BE2C (cell line): ENCODE results near the gene RUFY4.

Experiments
- DNase-seq: peaks from one replicate; pipeline ENCODE4 v3.0.0-alpha.2; 2020
- H3K27me3 ChIP-seq: fragments of 250-450 bp; sonication (Bioruptor Pico); 2 replicates; pipeline ENCODE4 v1.5.1; 2020; ENCODE audit warnings: mild to moderate bottlenecking
- H3K36me3 ChIP-seq: fragments of 250-450 bp; sonication (Bioruptor Pico); 2 replicates; pipeline ENCODE4 v1.5.1; 2020; ENCODE audit warnings: mild to moderate bottlenecking
- H3K4me1 ChIP-seq: fragments of 250-450 bp; sonication (Bioruptor Pico); 2 replicates; pipeline ENCODE4 v1.5.1; 2020
- H3K4me3 ChIP-seq: 2 replicates; pipeline ENCODE4 v1.5.1; 2011; ENCODE audit warnings: low read depth, low read length
- H3K9me3 ChIP-seq: fragments of 250-450 bp; sonication (Bioruptor Pico); 2 replicates; pipeline ENCODE4 v1.5.1; 2020
- TF ChIP-seq, protein P1 (sequence below): IDR thresholded peaks from 2 replicates; pipeline ENCODE4 v1.5.1; 2012; ENCODE audit warnings: mild to moderate bottlenecking, low read depth, low read length

RUFY4 gene

DNA sequence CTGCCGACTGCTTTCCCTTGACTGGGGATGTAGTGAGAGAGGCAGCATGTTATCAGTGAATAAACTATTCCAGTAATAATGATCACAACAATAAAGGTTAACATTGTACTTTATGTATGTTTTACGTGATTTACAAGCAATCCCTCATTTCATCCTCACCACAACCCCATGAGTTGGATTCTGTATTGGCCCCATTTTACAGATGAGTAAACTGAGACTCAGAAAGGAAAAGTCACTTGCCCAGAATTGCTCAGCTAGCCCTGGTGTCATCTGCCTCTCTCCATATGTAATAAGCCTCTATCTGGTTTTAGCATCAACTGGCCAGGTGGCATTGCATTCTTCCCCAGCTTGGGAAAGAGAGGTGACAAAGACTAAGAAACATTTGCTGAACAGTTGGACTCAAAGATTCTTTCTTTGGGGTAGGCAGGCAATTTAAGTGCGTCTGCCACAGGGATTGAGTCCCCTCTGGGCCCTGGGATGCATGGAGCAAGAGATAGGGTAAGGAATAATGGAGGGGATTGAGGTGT is 58.9 kb downstream of the RUFY4 start:
- Histone ChIP-seq H3K4me1 (no peaks in the 10 kb centered on the region), H3K9me3 (no peaks in the 10 kb centered on the region), H3K4me3 (no peak overlapping the region), H3K36me3 (no peaks in the 10 kb centered on the region), H3K27me3 (peaks cover 7% of the 10 kb centered on the region)
- TF ChIP-seq, protein P1, sequence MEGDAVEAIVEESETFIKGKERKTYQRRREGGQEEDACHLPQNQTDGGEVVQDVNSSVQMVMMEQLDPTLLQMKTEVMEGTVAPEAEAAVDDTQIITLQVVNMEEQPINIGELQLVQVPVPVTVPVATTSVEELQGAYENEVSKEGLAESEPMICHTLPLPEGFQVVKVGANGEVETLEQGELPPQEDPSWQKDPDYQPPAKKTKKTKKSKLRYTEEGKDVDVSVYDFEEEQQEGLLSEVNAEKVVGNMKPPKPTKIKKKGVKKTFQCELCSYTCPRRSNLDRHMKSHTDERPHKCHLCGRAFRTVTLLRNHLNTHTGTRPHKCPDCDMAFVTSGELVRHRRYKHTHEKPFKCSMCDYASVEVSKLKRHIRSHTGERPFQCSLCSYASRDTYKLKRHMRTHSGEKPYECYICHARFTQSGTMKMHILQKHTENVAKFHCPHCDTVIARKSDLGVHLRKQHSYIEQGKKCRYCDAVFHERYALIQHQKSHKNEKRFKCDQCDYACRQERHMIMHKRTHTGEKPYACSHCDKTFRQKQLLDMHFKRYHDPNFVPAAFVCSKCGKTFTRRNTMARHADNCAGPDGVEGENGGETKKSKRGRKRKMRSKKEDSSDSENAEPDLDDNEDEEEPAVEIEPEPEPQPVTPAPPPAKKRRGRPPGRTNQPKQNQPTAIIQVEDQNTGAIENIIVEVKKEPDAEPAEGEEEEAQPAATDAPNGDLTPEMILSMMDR, result no peak
- DNase-seq, result no peak

DNA sequence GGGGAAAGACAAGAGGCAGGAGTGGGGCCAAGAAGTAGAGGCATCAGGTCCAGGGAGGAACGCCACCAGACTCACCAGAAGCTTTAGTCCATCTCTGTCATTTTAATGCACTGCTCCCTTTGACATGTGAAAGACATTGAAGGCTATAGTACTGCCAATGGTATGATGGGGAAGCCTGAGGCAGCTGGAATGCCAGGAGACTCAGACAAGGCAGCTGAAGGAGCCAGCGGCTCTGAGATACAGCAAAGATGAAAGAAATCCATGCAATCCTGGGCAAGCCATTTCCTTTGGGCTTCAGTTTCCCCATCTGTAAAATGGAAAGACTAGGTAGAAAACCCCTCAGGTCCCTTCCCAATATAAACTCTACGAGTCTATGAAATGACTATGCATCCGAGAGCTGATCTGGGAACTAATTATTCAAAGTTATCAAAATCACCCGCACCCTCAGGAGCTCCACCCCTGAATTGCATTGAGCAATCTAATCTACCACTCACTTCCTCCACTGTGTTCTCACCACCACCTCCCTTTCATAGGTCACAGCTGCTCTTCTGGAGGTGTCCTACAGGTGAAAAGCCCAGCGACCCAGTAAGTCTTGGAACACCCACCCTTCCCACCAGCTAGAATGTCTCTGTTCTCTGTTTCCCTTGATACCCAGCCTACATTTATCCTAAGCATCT is 59.9 kb downstream of the RUFY4 start:
- Histone ChIP-seq H3K27me3 (peaks cover 12% of the 10 kb centered on the region), H3K4me3 (no peak overlapping the region), H3K36me3 (no peaks in the 10 kb centered on the region), H3K4me1 (no peaks in the 10 kb centered on the region), H3K9me3 (no peaks in the 10 kb centered on the region)
- DNase-seq, result no peak
- TF ChIP-seq, protein P1, result no peak

DNA sequence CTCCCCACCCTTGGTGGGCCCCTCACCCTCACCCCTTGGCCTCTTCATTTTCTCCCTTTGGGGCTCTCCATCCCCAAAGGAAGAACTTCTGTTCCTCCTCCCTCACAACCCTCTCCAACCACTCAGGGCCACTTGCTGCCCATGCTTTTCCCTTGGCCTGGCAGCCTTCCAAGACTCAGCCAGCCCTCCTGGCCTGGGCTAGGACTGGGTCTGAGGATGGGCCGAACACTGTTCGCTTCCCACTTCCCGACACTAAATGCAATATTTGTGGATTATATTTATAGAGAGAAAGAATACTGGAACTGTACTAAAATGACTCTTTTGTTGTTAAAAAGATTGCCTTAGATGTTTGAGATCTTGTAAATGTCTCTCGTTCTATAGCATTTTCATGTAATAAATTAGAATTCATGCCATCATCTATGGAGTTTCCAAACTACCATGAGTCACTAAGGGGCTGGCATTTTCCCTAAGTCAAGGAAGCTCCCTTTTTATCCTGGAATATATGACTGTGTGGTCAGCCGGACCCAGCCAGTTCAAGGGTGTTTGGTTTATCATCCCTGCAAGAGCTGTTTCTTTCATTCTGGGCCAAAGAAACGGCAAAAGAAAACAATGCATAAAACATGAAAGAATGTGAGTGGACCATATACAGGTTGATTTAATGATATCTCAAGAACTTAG is 60.5 kb downstream of the RUFY4 start:
- Histone ChIP-seq H3K36me3 (no peaks in the 10 kb centered on the region), H3K4me1 (no peaks in the 10 kb centered on the region), H3K4me3 (no peak overlapping the region), H3K27me3 (peaks cover 12% of the 10 kb centered on the region), H3K9me3 (no peaks in the 10 kb centered on the region)
- peak; percentile 22 for DNase-seq
- TF ChIP-seq, protein P1, result no peak

DNA sequence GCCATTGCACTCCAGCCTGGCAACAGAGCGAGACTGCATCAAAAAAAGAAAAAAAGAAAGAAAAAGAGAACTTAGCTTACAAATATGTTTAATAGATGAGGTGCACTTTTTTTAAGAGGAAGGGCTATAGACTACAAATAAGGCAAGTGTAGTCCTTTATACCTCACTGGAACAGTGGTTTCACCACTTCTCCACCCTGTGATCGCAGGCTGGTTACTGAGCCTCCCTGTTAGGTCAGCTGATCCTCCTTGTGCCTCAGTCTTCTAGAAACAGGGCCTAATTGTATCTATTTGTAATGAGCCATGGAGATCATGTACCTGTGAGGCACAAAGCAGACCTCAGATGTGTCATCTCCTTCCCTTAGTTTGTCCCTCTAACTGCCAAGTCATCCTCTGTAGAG is 61.3 kb downstream of the RUFY4 start:
- Histone ChIP-seq H3K4me3 (no peak overlapping the region), H3K36me3 (no peaks in the 10 kb centered on the region), H3K4me1 (no peaks in the 10 kb centered on the region), H3K9me3 (no peaks in the 10 kb centered on the region), H3K27me3 (peaks cover 12% of the 10 kb centered on the region)
- no peak for DNase-seq
- TF ChIP-seq, protein P1, result no peak

DNA sequence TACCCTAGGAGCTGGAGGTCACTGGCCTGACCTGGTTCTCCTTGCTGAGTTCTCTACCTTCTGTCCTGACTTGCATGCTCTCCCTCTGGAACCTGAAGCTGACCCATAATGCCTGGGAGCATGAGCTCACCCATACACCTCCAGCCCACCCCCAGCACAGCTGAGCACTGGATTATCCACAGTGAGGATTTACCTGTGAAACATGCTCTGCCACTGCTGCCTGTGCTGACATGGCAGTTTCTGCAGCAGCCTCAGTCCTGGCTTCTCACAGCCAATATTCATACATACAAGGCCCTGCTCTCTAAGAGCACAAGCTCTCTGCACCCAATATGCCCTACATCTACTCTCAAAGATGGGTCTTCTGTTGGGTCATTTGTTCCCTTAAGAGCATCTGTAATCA is 61.8 kb downstream of the RUFY4 start:
- peaks cover 12% of the 10 kb centered on the region for H3K27me3 ChIP-seq
- H3K4me1 ChIP-seq, result no peaks in the 10 kb centered on the region
- H3K4me3 ChIP-seq, result no peak overlapping the region
- no peak for DNase-seq
- no peaks in the 10 kb centered on the region for H3K36me3 ChIP-seq
- no peaks in the 10 kb centered on the region for H3K9me3 ChIP-seq
- TF ChIP-seq, protein P1, result no peak

DNA sequence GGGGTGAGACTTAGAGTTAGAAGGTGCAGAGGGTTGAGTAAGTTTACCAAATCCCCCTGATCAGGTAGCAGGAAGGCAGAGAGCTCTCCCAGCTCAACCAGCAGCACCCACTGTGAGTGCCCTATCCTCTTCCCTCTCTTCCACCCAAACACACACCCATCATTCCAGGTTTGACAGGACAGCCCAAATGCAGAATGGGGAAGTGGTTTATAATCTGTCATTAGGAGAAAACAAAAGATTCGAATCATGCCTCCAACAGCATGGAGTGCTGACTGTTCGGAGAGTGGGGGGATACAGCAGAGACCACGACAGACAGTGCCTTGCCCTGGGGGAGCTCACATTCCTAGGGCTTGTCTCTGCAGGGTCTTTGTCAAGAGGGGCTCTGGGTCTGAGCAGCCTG is 68.5 kb downstream of the RUFY4 start:
- H3K36me3 ChIP-seq, result no peaks in the 10 kb centered on the region
- H3K4me3 ChIP-seq, result no peak overlapping the region
- H3K27me3 ChIP-seq, result peaks cover 59% of the 10 kb centered on the region
- no peak for DNase-seq
- TF ChIP-seq, protein P1, result no peak
- no peaks in the 10 kb centered on the region for H3K4me1 ChIP-seq
- H3K9me3 ChIP-seq, result no peaks in the 10 kb centered on the region
